DOHH2 (cell line): ENCODE measurements around the gene ANO10.

Source experiments
- EZH2phosphoT487 ChIP-seq: fragments of 200-600 bp; sonication (generic); IDR thresholded peaks from 2 replicates; pipeline ENCODE4 v1.6.1; 2017; ENCODE audit warnings: borderline replicate concordance, mild to moderate bottlenecking, antibody characterized with exemption, low read length, moderate library complexity, mixed read lengths
- TF ChIP-seq, protein P1 (sequence below): fragments of 200-600 bp; sonication (generic); IDR thresholded peaks from one replicate; pipeline ENCODE4 v1.5.1; 2014; ENCODE audit warnings: antibody characterized with exemption, mild to moderate bottlenecking, low read depth, low read length; ENCODE audit not compliant: poor library complexity, severe bottlenecking

DNA sequence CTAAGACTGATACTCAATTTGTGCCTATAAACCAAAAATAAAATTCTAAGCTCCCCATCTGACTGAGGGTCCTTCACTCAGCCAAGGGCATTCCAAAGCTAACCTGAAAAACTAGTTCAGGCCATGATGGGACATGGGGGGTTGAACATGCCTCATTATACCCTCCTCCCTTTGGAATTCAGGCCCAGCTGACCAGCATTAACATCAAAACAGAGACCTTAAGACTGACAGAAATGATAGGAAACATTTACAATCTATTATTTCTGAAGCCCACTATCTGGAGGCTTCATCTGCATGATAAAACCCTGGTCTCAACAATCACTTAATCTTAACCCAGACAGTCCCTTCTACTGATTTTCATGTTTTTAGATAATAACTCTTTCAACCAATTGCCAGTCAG, 140.4 kb downstream of the ANO10 start:
- TF ChIP-seq, protein P1, sequence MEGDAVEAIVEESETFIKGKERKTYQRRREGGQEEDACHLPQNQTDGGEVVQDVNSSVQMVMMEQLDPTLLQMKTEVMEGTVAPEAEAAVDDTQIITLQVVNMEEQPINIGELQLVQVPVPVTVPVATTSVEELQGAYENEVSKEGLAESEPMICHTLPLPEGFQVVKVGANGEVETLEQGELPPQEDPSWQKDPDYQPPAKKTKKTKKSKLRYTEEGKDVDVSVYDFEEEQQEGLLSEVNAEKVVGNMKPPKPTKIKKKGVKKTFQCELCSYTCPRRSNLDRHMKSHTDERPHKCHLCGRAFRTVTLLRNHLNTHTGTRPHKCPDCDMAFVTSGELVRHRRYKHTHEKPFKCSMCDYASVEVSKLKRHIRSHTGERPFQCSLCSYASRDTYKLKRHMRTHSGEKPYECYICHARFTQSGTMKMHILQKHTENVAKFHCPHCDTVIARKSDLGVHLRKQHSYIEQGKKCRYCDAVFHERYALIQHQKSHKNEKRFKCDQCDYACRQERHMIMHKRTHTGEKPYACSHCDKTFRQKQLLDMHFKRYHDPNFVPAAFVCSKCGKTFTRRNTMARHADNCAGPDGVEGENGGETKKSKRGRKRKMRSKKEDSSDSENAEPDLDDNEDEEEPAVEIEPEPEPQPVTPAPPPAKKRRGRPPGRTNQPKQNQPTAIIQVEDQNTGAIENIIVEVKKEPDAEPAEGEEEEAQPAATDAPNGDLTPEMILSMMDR: no peak
- TF ChIP-seq EZH2phosphoT487: no peak
